SK-N-SH (cell line): ENCODE measurements around the gene DUSP16.

Experiments
- EZH2phosphoT487 ChIP-seq: fragments of 200-600 bp; sonication (generic); IDR thresholded peaks from 2 replicates; pipeline ENCODE4 v1.6.1; 2017; ENCODE audit warnings: low read depth, mixed run types, mild to moderate bottlenecking, antibody characterized with exemption, moderate library complexity, borderline replicate concordance
- YY1 ChIP-seq: IDR thresholded peaks from 2 replicates; pipeline ENCODE4 v1.4.0; 2012; ENCODE audit warnings: low read depth, mild to moderate bottlenecking

GRCh38 chr12:12446786-12447185, 115.9 kb downstream of the DUSP16 start:
- TF ChIP-seq YY1 (no peak), EZH2phosphoT487 (no peak)
